Esophagus muscularis mucosa (tissue), 4 donors: Measurements from ENCODE around the gene TP73. TPM values are rescaled to one million over a fixed set of nuclear protein-coding genes. Genes with fewer than 3 reads are reported as not detected.

Source experiments
- DNase-seq: peaks from one replicate; pipeline ENCODE4 v3.0.0-alpha.2; 2017; ENCODE audit errors: extremely low spot score
- H3K27ac ChIP-seq, 4 donors: fragments of 200-600 bp; sonication (generic); replicated peaks in 1 of 4; 1 replicate in 3 of 4; 2 replicates in 1 of 4; pipeline ENCODE4 v1.5.1; 2016 to 2019; ENCODE audit warnings: mild to moderate bottlenecking in 1 of 4
- H3K27me3 ChIP-seq, 4 donors: fragments of 200-600 bp; sonication (generic); one replicate each; pipeline versions ENCODE4 v1.5.1 to v1.6.0; 2016 to 2019
- H3K36me3 ChIP-seq, 4 donors: fragments of 200-600 bp; sonication (generic); one replicate each; pipeline ENCODE4 v1.5.1; 2016 to 2019
- H3K4me1 ChIP-seq, 4 donors: fragments of 200-600 bp; sonication (generic); one replicate each; pipeline ENCODE4 v1.5.1; 2016 to 2019
- H3K4me3 ChIP-seq, 4 donors: fragments of 200-600 bp; sonication (generic); 1 replicate in 2 of 4; 2 replicates in 2 of 4; pipeline ENCODE4 v1.5.1; 2016 to 2019; ENCODE audit warnings: mild to moderate bottlenecking in 4 of 4, moderate library complexity in 1 of 4
- H3K9me3 ChIP-seq, 4 donors: fragments of 200-600 bp; sonication (generic); 1 replicate in 3 of 4; 2 replicates in 1 of 4; pipeline ENCODE4 v1.5.1; 2016 to 2019
- CTCF ChIP-seq, 3 experiments: fragments of 200-600 bp in 2 of 3; fragments of 450-650 bp in 1 of 3; sonication (generic) in 2 of 3; IDR thresholded peaks; one replicate each; pipeline ENCODE4 v1.5.1; 2017 to 2019; ENCODE audit warnings: antibody characterized with exemption in 3 of 3, mild to moderate bottlenecking in 2 of 3, moderate library complexity in 1 of 3
- EP300 ChIP-seq: sonication (generic); formaldehyde crosslinking; IDR thresholded peaks from one replicate; pipeline ENCODE4 v1.6.1; 2017; ENCODE audit warnings: antibody characterized with exemption
- POLR2A ChIP-seq: fragments of 450-650 bp; IDR thresholded peaks from one replicate; pipeline ENCODE4 v1.6.1; 2017; ENCODE audit warnings: antibody characterized with exemption, moderate library complexity, mild to moderate bottlenecking, low read depth
- POLR2AphosphoS5 ChIP-seq, 2 donors: sonication (generic); formaldehyde crosslinking; IDR thresholded peaks; one replicate each; pipeline ENCODE4 v1.6.1; 2017; ENCODE audit warnings: antibody characterized with exemption in 2 of 2
- WGBS: methylation state at CpG from one replicate; pipeline ENCODE4 v1.1.5; 2018; 5-methylcytosine and 5-hydroxymethylcytosine counted together
- intact Hi-C: fragments of 100-400 bp; cut with DNase I; formaldehyde crosslinking; loops from one replicate; pipeline ENCODE4 v1.15.1; 2023
- total RNA-seq, 4 donors: library from RNA; depleted of rRNA; stranded (reverse); fragments of >200 nt; gene quantifications; one replicate each; pipeline versions ENCODE4 v1.1.0 to v1.2.1, GENCODE V29; 2016

Gene TP73
- total RNA-seq, 4 donors from 2014 or later = not detected

DNA sequence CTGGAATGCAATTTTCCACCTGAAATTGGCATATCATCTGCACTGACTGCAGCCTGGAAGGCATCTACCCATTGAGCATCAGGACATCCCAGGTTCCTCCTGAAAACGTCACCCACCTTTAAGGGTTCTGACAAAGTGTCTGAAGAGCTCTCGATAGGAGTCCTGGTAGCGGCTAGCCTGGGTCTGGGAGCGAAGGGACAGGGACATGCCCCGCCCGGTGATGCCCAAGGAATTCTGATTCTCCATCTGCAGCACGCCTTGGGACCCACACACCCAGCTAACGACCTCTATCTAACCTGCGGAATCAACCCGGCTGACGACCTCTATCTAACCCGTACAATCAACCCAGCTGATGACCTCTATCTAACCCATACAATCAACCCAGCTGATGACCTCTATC is 86.6 kb downstream of the TP73 start:
- Histone ChIP-seq H3K4me1 (peaks cover 0 to 11% (median 0%) of the 10 kb centered on the region in 4 donors), H3K9me3 (no peaks in the 10 kb centered on the region), H3K27ac (no peak overlapping the region), H3K27me3 (no peaks in the 10 kb centered on the region), H3K36me3 (peaks cover 27 to 94% (median 84%) of the 10 kb centered on the region in 4 donors), H3K4me3 (no peak overlapping the region)
- intact Hi-C loops = no loop called here
- no peak for TF ChIP-seq CTCF (IDR thresholded peaks at IDR 0.05)
- DNase-seq = no peak
- WGBS = 90% methylated on average over 12 of the region's 12 CpGs

- Histone ChIP-seq H3K27ac (no peak overlapping the region), H3K4me3 (no peak overlapping the region), H3K9me3 (no peaks in the 10 kb centered on the region), H3K36me3 (peaks cover 27 to 98% (median 77%) of the 10 kb centered on the region in 4 donors), H3K27me3 (no peaks in the 10 kb centered on the region), H3K4me1 (peaks cover 4 to 22% (median 8%) of the 10 kb centered on the region in 4 donors)
- TF ChIP-seq POLR2AphosphoS5 (IDR thresholded peaks at IDR 0.05) (no peak), EP300 (no peak), POLR2A (no peak), CTCF (IDR thresholded peaks at IDR 0.05) (no peak)
- no peak for DNase-seq
- intact Hi-C loops = no loop called here
- WGBS = 85% methylated on average over 9 of the region's 9 CpGs
These were observed 87.7 kb downstream of the TP73 start for GRCh38 chr1:3740042-3740441.

GRCh38 chr1:3740752-3741151 is 88.4 kb downstream of the TP73 start:
- Histone ChIP-seq H3K4me1 (peaks cover 11 to 30% (median 15%) of the 10 kb centered on the region in 4 donors), H3K4me3 (no peak overlapping the region), H3K27me3 (no peaks in the 10 kb centered on the region), H3K9me3 (no peaks in the 10 kb centered on the region), H3K36me3 (peaks cover 27 to 92% (median 73%) of the 10 kb centered on the region in 4 donors), H3K27ac (no peak overlapping the region)
- no peak for DNase-seq
- TF ChIP-seq CTCF (IDR thresholded peaks at IDR 0.05) (no peak), POLR2A (no peak), POLR2AphosphoS5 (IDR thresholded peaks at IDR 0.05) (no peak), EP300 (no peak)
- intact Hi-C loops = no loop called here
- 94% methylated on average over 13 of the region's 13 CpGs for WGBS

DNA sequence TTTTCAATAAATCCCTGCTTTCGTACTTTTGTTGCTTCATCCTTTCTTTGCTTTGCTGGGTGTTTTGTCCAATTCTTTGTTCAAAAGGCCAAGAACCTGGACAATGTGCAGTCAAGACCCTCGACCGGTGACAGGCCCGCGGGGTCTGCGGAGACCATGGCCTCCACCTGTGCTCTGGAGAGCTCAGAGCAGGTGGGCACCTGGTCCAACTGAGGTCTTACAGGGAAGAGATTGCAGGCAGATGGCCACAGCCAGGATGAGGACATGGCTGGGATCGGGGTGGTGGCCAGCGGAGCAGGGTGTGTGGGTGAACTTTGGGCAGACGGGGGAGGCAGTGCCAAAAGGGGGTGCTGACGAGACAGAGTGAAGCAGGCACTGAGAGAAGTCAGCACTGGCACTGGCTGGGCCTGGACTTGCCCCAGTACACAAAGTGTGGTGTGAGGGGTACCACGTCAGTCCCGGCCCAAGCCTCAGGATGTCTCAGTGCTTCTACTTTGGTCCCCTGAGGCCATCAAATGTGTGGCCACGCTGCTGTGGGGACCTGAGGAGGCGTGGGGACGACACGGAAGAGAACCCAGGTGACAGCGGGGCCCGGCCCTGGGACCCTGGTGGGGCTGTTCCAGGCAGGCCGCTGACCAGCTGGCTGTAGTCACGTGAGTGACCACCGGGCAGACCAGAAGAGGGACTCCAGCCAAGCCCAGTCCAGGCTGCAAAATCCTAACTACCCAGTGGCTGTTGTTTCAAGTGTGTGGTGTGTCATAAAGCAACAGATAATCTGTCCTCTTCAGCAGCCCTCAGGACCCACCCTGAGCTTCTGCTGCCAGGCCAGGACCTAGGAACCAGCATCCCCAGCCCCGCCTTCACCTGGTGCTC is 89.5 kb downstream of the TP73 start:
- intact Hi-C loops = no loop called here
- WGBS = 93% methylated on average over 14 of the region's 22 CpGs
- Histone ChIP-seq H3K27me3 (no peaks in the 10 kb centered on the region), H3K4me3 (no peak overlapping the region), H3K4me1 (peaks cover 16 to 40% (median 25%) of the 10 kb centered on the region in 4 donors), H3K36me3 (peaks cover 24 to 81% (median 64%) of the 10 kb centered on the region in 4 donors), H3K9me3 (no peaks in the 10 kb centered on the region), H3K27ac (no peak overlapping the region)
- no peak for DNase-seq
- TF ChIP-seq EP300 = no peak
- TF ChIP-seq CTCF (IDR thresholded peaks at IDR 0.05) = no peak
- TF ChIP-seq POLR2A = no peak
- TF ChIP-seq POLR2AphosphoS5 (IDR thresholded peaks at IDR 0.05) = no peak
